ENCODE data around the gene PUDP.

- no peak for TF ChIP-seq POLR2A (IDR thresholded peaks at IDR 0.05; ENCODE audit: borderline replicate concordance, extremely low read depth, insufficient read depth, insufficient read length)
- TF ChIP-seq CEBPB (IDR thresholded peaks at IDR 0.05; ENCODE audit: low read depth), result no peak
- TF ChIP-seq YY1 (IDR thresholded peaks at IDR 0.05; ENCODE audit: extremely low read depth, insufficient replicate concordance, low read depth, low read length), result no peak
- TF ChIP-seq CTCF (IDR thresholded peaks at IDR 0.05 in 2 of 3, conservative IDR thresholded peaks at IDR 0.05 in 1 of 3; ENCODE audit: borderline replicate concordance in 1 of 3, insufficient read depth in 1 of 3, low read depth in 2 of 3, low read length in 2 of 3), result no peak; a peak in 1 of 6 replicates
- TF ChIP-seq EZH2 (IDR thresholded peaks at IDR 0.05), result no peak
- no peak for TF ChIP-seq SRF (IDR thresholded peaks at IDR 0.05; ENCODE audit: low read depth)
- TF ChIP-seq JUND (IDR thresholded peaks at IDR 0.05), result no peak
- TF ChIP-seq SP1 (IDR thresholded peaks at IDR 0.05; ENCODE audit: low read depth), result no peak
Observed at GRCh38 chrX:7047951-7048350, 100.0 kb downstream of the PUDP start.

Data from HCT116 (cell line).